GM23338 (cell line): ENCODE measurements around the gene WDR37. TPM values are rescaled to one million over a fixed set of nuclear protein-coding genes. Genes with fewer than 3 reads are reported as not detected.
A peak's percentile ranks its signal among the peaks of the same experiment; 100 is the strongest.

Experiments used
- ATAC-seq: fragments of 200-7000 bp; cut with Tn5 transposase; 3 replicates; pipeline ENCODE4 v1.9.1; 2020
- DNase-seq: peaks from one replicate; pipeline ENCODE4 v3.0.0-alpha.2; 2015; ENCODE audit warnings: low spot score
- H2AFZ ChIP-seq: fragments of 200-600 bp; sonication (generic); 2 replicates; pipeline ENCODE4 v1.8.0; 2016; ENCODE audit warnings: antibody characterized with exemption, mild to moderate bottlenecking, moderate library complexity
- H3F3A ChIP-seq: fragments of 200-600 bp; sonication (generic); replicated peaks from 2 replicates; pipeline ENCODE4 v1.8.0; 2017; ENCODE audit warnings: antibody characterized with exemption, mixed run types, low read depth
- H3K27ac ChIP-seq: fragments of 200-600 bp; sonication (generic); 2 replicates; pipeline ENCODE4 v1.6.1; 2016; ENCODE audit warnings: low read depth
- H3K27me3 ChIP-seq: fragments of 200-600 bp; sonication (generic); 2 replicates; pipeline ENCODE4 v1.8.0; 2016; ENCODE audit warnings: mild to moderate bottlenecking, mixed run types, moderate library complexity; ENCODE audit not compliant: insufficient read depth
- H3K36me3 ChIP-seq: fragments of 200-600 bp; sonication (generic); 2 replicates; pipeline ENCODE4 v1.8.0; 2016; ENCODE audit warnings: mild to moderate bottlenecking; ENCODE audit not compliant: insufficient read depth
- H3K4me1 ChIP-seq: fragments of 200-600 bp; sonication (generic); 2 replicates; pipeline ENCODE4 v1.8.0; 2016; ENCODE audit warnings: mild to moderate bottlenecking, moderate library complexity; ENCODE audit not compliant: insufficient read depth
- H3K4me2 ChIP-seq: fragments of 200-600 bp; sonication (generic); 2 replicates; pipeline ENCODE4 v1.7.1; 2017; ENCODE audit warnings: mixed run types
- H3K4me3 ChIP-seq: fragments of 200-600 bp; sonication (generic); 2 replicates; pipeline ENCODE4 v1.6.1; 2016; ENCODE audit warnings: mixed run types
- H3K79me2 ChIP-seq: fragments of 200-600 bp; sonication (generic); replicated peaks from 2 replicates; pipeline ENCODE4 v1.8.0; 2017; ENCODE audit warnings: mild to moderate bottlenecking; ENCODE audit not compliant: insufficient read depth
- H3K9me2 ChIP-seq: fragments of 200-600 bp; sonication (generic); 2 replicates; pipeline ENCODE4 v1.8.0; 2017; ENCODE audit not compliant: insufficient read depth
- H4K20me1 ChIP-seq: fragments of 200-600 bp; sonication (generic); replicated peaks from 2 replicates; pipeline ENCODE4 v1.8.0; 2017; ENCODE audit warnings: mild to moderate bottlenecking; ENCODE audit not compliant: insufficient read depth
- H3K27ac Mint-ChIP-seq: 2 replicates; pipeline ENCODE4 v1.8.0; 2020; ENCODE audit warnings: inconsistent platforms, mild to moderate bottlenecking, moderate library complexity, mixed read lengths
- H3K27me3 Mint-ChIP-seq: 3 replicates; pipeline ENCODE4 v1.8.0; 2022; ENCODE audit warnings: low read depth, mild to moderate bottlenecking, moderate library complexity, mixed read lengths, inconsistent platforms; ENCODE audit not compliant: insufficient read depth, poor library complexity
- H3K36me3 Mint-ChIP-seq: 3 replicates; pipeline ENCODE4 v1.8.0; 2021; ENCODE audit warnings: low read depth, mild to moderate bottlenecking, inconsistent platforms, moderate library complexity, mixed read lengths
- H3K4me1 Mint-ChIP-seq: 3 replicates; pipeline ENCODE4 v1.8.0; 2020; ENCODE audit warnings: mild to moderate bottlenecking, inconsistent platforms, mixed read lengths
- H3K4me3 Mint-ChIP-seq: 3 replicates; pipeline ENCODE4 v1.8.0; 2021; ENCODE audit warnings: moderate library complexity, mild to moderate bottlenecking, inconsistent platforms, mixed read lengths
- H3K9me3 Mint-ChIP-seq: 3 replicates; pipeline ENCODE4 v1.8.0; 2020; ENCODE audit warnings: moderate library complexity, mild to moderate bottlenecking, inconsistent platforms, mixed read lengths
- JUNB ChIP-seq: IDR thresholded peaks from one replicate; pipeline ENCODE4 v1.6.1; 2016; ENCODE audit warnings: antibody characterized with exemption; ENCODE audit not compliant: unreplicated experiment
- STAT1 ChIP-seq: IDR thresholded peaks from one replicate; pipeline ENCODE4 v1.6.1; 2016; ENCODE audit warnings: antibody characterized with exemption; ENCODE audit not compliant: unreplicated experiment
- polyA plus RNA-seq: library from polyadenylated mRNA; unstranded; fragments of >200 nt; fragmentation: Nextera tagmentation; extraction: Ambion mirVana; gene quantifications from 2 replicates; pipeline ENCODE4 v1.2.1, GENCODE V29; 2016
- total RNA-seq: library from RNA; depleted of rRNA; stranded (reverse); fragments of >200 nt; shearing (Covaris generic); gene quantifications from 2 replicates; pipeline ENCODE4 v1.2.3, GENCODE V29; 2014
- TF ChIP-seq, protein P1 (sequence below): fragments of 250-450 bp; sonication (Bioruptor Pico); IDR thresholded peaks from 2 replicates; pipeline ENCODE4 v1.5.0; 2020; ENCODE audit warnings: mild to moderate bottlenecking, moderate library complexity
- TF ChIP-seq, protein P2 (sequence below), 2 experiments: fragments of 200-600 bp in 1 of 2; sonication (generic) in 1 of 2; conservative IDR thresholded peaks; 2 replicates each; pipeline versions ENCODE4 v1.5.1 to v1.6.1; 2016 to 2017; ENCODE audit warnings: antibody characterized with exemption in 2 of 2, low read depth in 2 of 2, mild to moderate bottlenecking in 2 of 2, moderate library complexity in 1 of 2

Gene WDR37
- total and polyA plus RNA-seq, 2 experiments from 2014 or later, result 6.0 to 10.2 TPM

DNA sequence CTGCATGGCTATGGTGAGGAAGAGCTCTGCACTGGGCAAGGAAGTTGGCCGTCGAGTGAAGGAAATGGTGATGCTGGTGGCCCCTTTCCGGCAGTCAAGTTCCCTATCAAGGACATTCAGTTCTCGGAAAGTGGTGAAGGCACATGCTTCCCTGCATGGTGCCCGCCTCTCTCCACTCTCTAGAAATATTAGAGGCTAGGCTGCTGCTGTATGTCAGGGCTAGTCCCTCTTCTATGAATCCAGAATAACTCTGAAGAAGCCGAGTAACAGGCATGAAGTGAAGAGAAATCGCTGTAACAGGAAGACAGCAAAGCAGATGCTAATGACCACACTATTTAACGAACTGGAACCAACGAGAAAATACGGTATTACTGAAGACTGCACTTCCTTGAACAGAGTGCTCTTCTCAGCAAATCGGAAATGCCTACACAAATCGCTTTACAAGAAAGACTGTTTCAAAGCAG, 12.6 kb upstream of the WDR37 start:
- Histone ChIP-seq H3K27me3 (no peaks in the 10 kb centered on the region), H2AFZ (no peak overlapping the region), H3K36me3 (peaks cover 51% of the 10 kb centered on the region), H3K4me3 (no peak overlapping the region), H4K20me1 (peaks cover 42% of the 10 kb centered on the region), H3K27ac (peak overlapping the region; percentile 80), H3K79me2 (peaks cover 47% of the 10 kb centered on the region), H3K4me1 (peaks cover 16% of the 10 kb centered on the region), H3F3A (peaks cover 36% of the 10 kb centered on the region), H3K4me2 (no peak overlapping the region), H3K9me2 (no peaks in the 10 kb centered on the region)
- peak overlapping the region; percentile 65; the same call in 1 of the 2 replicates for H3K27ac Mint-ChIP-seq
- ATAC-seq (no peak), DNase-seq (no peak)
- TF ChIP-seq STAT1, result no peak
- H3K36me3 Mint-ChIP-seq, result peaks cover 53% of the 10 kb centered on the region
- H3K27me3 Mint-ChIP-seq, result peaks cover 11% of the 10 kb centered on the region
- H3K4me1 Mint-ChIP-seq, result peaks cover 21% of the 10 kb centered on the region
- H3K9me3 Mint-ChIP-seq, result no peaks in the 10 kb centered on the region
- no peak overlapping the region for H3K4me3 Mint-ChIP-seq

DNA sequence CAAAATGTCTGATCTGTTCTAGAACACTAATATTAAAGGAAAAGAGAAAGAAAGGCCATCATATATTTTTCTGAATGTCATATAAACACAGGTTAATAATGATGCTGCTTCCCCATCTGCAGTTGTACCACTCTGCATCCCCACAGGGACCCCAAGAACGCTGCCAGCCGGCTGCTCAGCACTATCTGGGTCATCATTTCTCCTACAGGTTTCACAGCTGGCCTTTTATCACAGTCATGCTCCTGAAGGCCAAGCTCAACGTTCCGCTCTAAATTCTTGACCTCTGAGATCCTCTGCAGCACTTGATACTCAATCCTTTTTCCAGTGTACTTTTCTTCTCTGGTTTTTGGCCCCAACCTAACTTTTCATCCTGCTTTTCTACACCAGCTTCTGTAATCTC, 12.0 kb upstream of the WDR37 start:
- H3K4me3 ChIP-seq, result no peak overlapping the region
- no peak overlapping the region for H3K4me3 Mint-ChIP-seq
- peaks cover 53% of the 10 kb centered on the region for H3K36me3 Mint-ChIP-seq

More for the DNA sequence above, 12.0 kb upstream of the WDR37 start:
- H2AFZ ChIP-seq, result no peak overlapping the region
- peaks cover 36% of the 10 kb centered on the region for H3F3A ChIP-seq
- H3K27ac ChIP-seq, result peak overlapping the region; percentile 51
- peaks cover 47% of the 10 kb centered on the region for H3K79me2 ChIP-seq
- TF ChIP-seq JUNB (no peak), STAT1 (no peak)
- TF ChIP-seq, protein P1, sequence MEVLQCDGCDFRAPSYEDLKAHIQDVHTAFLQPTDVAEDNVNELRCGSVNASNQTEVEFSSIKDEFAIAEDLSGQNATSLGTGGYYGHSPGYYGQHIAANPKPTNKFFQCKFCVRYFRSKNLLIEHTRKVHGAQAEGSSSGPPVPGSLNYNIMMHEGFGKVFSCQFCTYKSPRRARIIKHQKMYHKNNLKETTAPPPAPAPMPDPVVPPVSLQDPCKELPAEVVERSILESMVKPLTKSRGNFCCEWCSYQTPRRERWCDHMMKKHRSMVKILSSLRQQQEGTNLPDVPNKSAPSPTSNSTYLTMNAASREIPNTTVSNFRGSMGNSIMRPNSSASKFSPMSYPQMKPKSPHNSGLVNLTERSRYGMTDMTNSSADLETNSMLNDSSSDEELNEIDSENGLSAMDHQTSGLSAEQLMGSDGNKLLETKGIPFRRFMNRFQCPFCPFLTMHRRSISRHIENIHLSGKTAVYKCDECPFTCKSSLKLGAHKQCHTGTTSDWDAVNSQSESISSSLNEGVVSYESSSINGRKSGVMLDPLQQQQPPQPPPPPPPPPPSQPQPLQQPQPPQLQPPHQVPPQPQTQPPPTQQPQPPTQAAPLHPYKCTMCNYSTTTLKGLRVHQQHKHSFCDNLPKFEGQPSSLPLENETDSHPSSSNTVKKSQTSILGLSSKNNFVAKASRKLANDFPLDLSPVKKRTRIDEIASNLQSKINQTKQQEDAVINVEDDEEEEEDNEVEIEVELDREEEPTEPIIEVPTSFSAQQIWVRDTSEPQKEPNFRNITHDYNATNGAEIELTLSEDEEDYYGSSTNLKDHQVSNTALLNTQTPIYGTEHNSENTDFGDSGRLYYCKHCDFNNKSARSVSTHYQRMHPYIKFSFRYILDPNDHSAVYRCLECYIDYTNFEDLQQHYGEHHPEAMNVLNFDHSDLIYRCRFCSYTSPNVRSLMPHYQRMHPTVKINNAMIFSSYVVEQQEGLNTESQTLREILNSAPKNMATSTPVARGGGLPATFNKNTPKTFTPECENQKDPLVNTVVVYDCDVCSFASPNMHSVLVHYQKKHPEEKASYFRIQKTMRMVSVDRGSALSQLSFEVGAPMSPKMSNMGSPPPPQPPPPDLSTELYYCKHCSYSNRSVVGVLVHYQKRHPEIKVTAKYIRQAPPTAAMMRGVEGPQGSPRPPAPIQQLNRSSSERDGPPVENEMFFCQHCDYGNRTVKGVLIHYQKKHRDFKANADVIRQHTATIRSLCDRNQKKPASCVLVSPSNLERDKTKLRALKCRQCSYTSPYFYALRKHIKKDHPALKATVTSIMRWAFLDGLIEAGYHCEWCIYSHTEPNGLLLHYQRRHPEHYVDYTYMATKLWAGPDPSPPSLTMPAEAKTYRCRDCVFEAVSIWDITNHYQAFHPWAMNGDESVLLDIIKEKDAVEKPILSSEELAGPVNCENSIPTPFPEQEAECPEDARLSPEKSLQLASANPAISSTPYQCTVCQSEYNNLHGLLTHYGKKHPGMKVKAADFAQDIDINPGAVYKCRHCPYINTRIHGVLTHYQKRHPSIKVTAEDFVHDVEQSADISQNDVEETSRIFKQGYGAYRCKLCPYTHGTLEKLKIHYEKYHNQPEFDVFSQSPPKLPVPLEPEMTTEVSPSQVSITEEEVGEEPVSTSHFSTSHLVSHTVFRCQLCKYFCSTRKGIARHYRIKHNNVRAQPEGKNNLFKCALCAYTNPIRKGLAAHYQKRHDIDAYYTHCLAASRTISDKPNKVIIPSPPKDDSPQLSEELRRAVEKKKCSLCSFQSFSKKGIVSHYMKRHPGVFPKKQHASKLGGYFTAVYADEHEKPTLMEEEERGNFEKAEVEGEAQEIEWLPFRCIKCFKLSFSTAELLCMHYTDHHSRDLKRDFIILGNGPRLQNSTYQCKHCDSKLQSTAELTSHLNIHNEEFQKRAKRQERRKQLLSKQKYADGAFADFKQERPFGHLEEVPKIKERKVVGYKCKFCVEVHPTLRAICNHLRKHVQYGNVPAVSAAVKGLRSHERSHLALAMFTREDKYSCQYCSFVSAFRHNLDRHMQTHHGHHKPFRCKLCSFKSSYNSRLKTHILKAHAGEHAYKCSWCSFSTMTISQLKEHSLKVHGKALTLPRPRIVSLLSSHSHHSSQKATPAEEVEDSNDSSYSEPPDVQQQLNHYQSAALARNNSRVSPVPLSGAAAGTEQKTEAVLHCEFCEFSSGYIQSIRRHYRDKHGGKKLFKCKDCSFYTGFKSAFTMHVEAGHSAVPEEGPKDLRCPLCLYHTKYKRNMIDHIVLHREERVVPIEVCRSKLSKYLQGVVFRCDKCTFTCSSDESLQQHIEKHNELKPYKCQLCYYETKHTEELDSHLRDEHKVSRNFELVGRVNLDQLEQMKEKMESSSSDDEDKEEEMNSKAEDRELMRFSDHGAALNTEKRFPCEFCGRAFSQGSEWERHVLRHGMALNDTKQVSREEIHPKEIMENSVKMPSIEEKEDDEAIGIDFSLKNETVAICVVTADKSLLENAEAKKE, result no peak
- TF ChIP-seq, protein P2, sequence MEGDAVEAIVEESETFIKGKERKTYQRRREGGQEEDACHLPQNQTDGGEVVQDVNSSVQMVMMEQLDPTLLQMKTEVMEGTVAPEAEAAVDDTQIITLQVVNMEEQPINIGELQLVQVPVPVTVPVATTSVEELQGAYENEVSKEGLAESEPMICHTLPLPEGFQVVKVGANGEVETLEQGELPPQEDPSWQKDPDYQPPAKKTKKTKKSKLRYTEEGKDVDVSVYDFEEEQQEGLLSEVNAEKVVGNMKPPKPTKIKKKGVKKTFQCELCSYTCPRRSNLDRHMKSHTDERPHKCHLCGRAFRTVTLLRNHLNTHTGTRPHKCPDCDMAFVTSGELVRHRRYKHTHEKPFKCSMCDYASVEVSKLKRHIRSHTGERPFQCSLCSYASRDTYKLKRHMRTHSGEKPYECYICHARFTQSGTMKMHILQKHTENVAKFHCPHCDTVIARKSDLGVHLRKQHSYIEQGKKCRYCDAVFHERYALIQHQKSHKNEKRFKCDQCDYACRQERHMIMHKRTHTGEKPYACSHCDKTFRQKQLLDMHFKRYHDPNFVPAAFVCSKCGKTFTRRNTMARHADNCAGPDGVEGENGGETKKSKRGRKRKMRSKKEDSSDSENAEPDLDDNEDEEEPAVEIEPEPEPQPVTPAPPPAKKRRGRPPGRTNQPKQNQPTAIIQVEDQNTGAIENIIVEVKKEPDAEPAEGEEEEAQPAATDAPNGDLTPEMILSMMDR (conservative IDR thresholded peaks at IDR 0.05; ENCODE audit: low read depth in 2 of 2), result no peak
- H3K27me3 ChIP-seq, result no peaks in the 10 kb centered on the region
- H3K27ac Mint-ChIP-seq, result peak overlapping the region; percentile 15; the same call in 1 of the 2 replicates
- H3K27me3 Mint-ChIP-seq, result peaks cover 17% of the 10 kb centered on the region
- H3K9me2 ChIP-seq, result no peaks in the 10 kb centered on the region
- no peaks in the 10 kb centered on the region for H3K9me3 Mint-ChIP-seq
- peak overlapping the region; percentile 70; the same call in 1 of the 2 replicates for H3K4me2 ChIP-seq
- H3K4me1 ChIP-seq, result peaks cover 16% of the 10 kb centered on the region
- peaks cover 42% of the 10 kb centered on the region for H4K20me1 ChIP-seq
- no peak for ATAC-seq
- no peak for DNase-seq
- H3K36me3 ChIP-seq, result peaks cover 51% of the 10 kb centered on the region
- H3K4me1 Mint-ChIP-seq, result peaks cover 21% of the 10 kb centered on the region
